Suprapubic skin (tissue), 4 donors: ENCODE measurements around the gene STAC3.

Experiments used
- CTCF ChIP-seq, 2 donors: fragments of 200-600 bp in 1 of 2; fragments of 450-650 bp in 1 of 2; sonication (generic) in 1 of 2; IDR thresholded peaks; one replicate each; pipeline ENCODE4 v1.5.1; 2016 to 2019; ENCODE audit warnings: antibody characterized with exemption in 2 of 2, mild to moderate bottlenecking in 1 of 2, moderate library complexity in 1 of 2
- EP300 ChIP-seq: sonication (generic); formaldehyde crosslinking; IDR thresholded peaks from one replicate; pipeline ENCODE4 v1.6.1; 2017; ENCODE audit warnings: antibody characterized with exemption
- POLR2A ChIP-seq, 2 donors: fragments of 450-650 bp; IDR thresholded peaks; one replicate each; pipeline ENCODE4 v1.6.1; 2017; ENCODE audit warnings: antibody characterized with exemption in 2 of 2, mild to moderate bottlenecking in 2 of 2, moderate library complexity in 2 of 2
- POLR2AphosphoS5 ChIP-seq, 3 donors: sonication (generic); formaldehyde crosslinking; IDR thresholded peaks; one replicate each; pipeline ENCODE4 v1.6.1; 2017; ENCODE audit warnings: antibody characterized with exemption in 3 of 3

- TF ChIP-seq POLR2A (IDR thresholded peaks at IDR 0.05) (no peak), CTCF (IDR thresholded peaks at IDR 0.05) (no peak), POLR2AphosphoS5 (IDR thresholded peaks at IDR 0.05) (no peak), EP300 (no peak)
These were observed 41.1 kb downstream of the STAC3 start for GRCh38 chr12:57209916-57210315.
